CD4-positive, alpha-beta T cell treated with Interleukin-2 at 100 ng/mL for 4 hours (primary cell): ENCODE measurements around the gene CHST8.
"Not testable (repeated sequence)": the region's sequence is repeated elsewhere in the genome, so short reads cannot be mapped to it uniquely, and the experiment has no call there.

Source experiments
- DNase-seq: peaks from one replicate; pipeline ENCODE4 v3.0.0-alpha.2; 2020; ENCODE audit warnings: low spot score

Gene CHST8

DNA sequence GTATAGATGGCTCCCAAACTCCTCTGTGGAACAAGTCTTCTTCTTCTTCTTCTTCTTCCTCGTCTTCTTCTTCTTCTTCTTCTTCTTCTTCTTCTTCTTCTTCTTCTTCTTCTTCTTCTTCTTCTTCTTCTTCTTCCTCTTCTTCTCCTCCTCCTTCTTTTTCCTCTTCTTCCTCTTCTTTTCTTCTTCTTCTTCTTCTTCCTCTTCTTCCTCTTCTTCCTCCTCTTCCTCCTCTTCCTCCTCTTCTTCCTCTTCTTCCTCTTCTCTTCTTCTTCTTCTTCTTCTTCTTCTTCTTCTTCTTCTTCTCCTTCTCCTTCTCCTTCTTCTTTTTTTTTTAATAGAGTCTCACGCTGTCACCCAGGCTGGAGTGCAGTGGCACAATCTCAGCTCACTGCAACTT lies 3.4 kb upstream of the CHST8 start:
- DNase-seq, result not testable (repeated sequence)

DNA sequence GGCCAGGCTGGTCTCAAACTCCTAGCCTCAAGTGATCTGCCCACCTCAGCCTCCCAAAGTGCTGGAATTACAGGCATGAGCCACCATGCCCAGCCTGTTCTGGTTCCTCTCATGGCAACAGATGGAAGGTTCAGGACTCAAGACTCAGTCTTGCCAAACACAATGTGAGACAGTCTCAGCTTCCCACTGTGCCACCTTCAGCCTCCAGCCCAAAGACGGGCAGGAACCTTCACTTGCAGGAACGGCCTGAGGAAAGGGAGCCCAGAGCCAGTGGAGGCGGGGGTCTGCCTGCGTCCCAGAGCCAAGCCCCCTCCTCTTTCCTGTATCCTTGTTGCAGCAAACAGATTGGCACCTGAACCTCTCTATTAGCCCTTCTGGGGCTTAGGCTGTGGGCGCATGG lies 2.9 kb upstream of the CHST8 start:
- DNase-seq, result no peak

DNA sequence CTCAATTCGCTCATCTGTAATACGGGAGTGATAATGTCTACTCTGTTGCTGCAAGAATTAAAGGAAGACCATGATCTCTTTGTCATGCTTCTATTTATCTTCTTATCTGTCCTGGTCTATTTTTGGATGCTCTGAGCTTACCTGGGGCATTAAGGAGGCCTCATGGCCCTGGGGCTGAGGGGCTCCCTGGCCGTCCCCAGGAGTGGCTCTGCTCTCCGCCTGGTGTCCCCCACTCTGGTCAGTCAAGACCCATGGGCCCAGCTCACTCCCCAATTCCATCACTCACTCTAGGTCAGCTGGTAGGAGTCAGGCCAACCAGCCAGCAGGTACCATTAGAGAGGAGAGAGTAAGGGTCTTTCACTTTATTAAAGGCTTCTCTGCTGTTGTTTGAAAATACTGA lies 1.1 kb upstream of the CHST8 start:
- no peak for DNase-seq

DNA sequence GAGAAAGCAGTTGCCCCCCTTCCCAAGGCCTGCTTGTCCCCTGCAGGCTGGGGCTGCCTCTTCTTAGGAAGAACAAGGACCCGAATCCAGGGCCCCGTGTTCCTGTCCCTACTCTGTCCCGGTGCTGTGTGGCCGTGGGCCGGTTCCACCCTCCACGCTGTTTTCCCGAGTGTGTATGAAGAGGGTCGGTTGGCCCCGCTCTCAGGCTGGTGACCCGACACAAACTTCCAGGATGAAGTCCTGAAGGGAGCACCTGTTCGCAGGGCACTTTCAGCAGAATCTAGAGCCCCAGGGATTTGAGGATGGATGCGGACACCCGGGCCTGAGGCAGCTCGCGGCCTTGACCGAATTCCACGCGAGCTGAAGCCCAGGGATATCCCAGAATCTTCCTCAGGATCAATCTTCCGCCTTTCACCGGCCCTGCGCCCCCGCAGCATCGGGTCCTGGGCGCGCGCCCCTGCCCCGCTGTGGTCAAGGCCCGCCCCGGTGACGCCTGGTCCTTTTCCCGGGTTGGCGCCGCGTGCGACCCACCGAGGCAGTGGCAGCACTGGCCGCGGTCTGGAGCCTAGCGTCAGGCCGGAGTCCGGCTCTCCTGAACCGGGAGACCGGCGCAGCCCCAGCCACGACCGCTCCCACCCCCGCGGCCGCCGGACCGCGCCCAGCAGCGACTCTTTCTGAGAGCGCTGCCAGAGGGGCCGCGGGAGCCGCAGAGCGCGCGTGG lies 528 bp upstream of the CHST8 start:
- no peak for DNase-seq

DNA sequence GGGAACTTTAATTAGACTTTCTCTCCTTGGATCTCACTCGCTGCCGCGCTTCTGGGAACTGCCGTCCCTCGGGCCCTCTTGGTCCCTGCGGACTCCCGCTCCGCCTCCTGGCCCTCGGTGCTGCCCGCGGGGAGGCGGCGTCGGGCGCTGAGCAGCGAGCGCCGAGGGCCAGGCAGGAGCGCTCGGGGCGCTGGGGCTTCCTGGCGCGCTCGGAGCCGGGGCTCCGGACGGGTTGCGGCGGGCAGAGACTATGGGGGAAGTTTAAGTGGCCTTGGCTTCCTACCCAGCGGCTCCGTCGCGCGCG lies 704 bp downstream of the CHST8 start:
- no peak for DNase-seq

DNA sequence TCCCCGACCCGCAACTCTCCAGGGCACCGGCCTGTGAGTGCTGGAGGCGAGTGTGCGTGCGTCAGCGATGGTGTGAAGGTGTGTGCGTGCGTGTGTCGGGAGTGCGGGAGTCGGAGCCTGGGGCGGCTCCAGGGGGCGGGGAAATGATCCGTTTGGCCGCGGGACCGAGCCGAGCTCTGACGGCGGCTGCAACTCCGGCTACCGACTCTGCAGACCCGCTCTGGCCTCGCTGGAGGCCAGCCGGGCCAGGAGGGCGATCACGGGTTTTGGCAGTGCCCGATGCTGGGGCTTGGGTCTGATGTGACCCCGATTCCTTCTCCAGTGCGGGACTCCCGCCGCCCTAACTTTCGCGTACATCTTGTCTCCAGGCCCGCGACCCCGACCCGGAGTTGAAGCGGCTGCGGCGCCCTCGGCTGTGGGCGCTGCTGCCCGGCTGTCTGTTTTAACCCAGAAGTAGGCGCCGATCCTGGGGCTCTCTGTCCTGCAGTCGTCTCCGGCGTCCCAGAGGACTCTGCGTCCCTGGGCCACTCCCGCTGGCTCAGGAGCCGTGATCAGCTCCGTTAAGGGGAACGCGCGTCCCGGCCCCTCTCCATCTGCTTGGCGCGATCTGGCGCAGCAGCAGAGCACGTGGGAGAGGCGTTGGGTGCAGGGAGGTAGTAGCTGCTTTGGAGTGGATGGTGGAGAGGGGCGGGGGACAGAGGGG lies 1.2 kb downstream of the CHST8 start:
- no peak for DNase-seq

DNA sequence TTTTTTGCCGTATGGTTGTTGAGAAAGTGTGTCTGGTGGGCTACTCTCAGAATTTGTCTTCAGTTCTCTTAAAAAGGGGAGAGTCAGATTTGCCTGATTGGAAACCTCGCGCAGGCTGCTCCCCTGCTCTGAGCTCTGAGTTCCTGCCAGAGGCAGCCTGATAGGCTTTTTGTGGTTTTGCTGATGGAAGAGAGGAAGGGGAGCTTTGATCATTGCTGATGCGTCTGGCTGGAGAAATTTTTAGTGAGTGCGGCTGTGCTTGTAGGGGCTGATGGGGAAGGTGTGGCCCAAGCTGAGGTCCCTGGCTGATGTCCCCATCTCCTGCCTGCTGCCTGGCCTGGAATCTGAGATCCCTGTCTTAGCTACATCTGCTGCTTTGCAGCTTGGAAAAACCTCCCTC lies 2.8 kb downstream of the CHST8 start:
- DNase-seq, result no peak

DNA sequence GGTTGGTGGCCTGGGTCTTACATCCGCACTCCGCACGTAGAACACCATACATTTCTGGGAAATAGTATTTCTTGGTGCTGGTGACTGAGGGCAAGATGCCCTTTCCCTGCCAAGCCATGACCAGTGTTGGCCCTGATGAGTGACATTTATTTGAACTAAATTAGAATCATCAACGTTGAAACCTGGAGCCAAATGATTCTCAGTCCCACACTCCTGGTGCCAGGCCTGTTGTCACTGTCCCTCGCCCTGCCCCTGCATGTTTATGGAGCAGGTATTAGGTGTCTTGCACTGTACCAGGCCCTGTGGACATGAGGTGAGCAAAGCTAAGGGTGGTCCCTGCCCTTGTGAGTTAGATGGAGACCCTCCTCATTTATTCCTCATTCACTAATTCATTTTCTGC lies 5.8 kb downstream of the CHST8 start:
- DNase-seq, result no peak

DNA sequence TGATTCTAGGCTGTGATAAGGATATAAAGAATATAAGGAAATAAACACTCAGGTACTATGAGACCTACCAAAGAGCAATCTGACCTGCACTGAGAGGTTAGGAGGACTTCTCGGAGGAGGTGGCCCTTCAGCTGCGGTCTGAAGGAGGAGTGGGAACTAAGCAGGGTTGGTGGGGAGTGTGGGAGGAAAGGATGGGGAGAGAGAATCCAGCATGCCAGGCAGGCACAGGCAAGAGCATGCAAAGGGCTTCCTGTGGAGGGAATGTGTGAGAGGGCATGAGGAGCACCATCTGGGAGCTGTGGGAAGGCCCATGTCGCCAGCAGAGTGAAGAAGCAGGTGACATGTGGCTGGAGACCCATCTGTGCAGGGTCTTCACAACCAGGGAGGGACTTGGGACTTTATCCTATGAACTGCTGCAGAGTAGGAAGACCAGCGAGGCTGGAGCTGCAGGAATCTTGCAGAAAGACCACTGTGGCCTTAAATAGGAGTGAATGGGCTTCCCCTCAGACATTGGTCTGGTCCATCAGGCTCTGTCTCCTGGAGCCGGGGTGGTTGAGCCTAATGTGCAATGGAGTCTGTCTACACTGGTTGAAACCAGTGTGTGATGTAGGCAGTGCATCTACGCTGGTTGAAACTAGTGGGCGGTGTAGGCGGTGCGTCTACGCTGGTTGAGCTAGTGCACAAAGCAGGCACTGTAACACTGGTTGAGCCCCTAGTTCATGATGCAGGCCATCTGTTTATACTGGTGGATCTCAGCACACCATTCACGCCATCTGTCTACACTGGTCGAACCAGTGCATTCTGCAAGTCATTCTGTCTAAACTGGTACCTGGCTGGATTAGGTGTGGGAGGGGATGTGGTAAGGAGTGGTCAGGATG lies 6.4 kb downstream of the CHST8 start:
- DNase-seq, result no peak

DNA sequence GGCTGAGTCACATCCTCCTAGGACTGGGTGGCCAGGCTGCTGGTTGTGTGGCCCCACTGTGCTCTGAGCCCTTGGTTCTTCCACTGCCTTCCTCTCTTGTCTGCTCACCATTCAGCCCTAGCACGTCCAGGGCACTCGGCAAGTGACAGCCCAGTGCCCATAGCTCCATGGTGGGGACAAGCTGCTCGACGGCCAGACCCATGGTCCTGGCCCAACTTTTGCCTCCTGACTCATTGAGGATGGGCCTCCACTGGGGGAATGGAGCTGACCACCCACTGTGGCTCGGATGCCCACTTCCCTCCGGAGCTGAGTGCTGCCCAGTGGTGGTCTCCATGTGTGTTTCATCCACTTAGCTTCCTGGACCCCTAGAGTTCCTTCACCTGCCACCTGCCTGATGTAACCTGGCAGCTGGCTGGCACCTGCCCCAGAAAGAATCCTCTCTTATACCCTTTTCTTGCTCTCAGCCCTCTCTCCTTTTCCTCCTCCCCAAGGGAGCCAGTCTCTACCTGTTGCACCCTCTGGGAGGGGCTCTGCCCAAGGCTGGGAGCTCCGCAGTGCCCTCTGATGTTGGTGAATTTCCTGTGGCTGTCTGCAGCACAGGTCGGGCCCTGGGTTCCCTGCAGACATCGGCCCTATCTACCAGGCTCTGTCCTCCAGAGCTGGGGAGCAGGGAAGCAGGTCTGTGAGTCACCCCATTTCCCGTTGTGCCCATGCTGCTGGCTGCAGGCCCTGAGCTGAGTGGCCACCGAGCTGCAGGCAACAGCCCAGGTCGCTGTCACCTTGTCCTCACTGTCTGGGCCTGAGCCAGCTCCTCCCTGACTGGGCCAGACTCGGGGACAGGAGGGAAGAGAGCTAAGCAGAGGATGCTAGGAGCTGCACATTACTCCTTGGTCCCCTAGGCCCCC lies 7.4 kb downstream of the CHST8 start:
- DNase-seq, result no peak

DNA sequence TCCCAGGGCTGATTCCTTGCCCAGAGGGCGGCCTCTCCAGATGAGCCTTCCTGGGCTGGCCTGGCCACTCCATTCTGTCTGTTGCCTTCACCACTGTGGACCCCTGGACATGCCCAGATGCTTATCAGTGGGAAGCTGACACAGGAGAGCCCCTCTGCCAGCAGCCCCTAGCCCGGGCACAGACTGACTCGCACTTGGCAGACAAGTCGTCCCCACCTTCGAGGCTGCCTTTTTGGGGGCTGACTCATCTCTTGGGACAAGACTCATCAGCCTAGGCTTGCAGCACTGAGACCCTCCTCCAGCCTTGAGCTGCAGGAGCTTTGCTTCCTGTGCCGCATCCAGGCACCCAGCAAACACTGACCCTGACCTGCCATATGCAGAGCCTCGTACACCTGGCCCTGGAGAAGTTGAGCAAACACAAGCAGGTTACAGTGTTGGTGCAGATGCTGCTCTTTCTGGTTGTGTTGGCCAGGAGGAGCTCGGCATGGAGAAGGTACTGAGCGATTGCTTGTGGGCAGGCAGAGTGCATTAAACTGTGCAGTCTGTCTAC lies 8.1 kb downstream of the CHST8 start:
- DNase-seq, result no peak

DNA sequence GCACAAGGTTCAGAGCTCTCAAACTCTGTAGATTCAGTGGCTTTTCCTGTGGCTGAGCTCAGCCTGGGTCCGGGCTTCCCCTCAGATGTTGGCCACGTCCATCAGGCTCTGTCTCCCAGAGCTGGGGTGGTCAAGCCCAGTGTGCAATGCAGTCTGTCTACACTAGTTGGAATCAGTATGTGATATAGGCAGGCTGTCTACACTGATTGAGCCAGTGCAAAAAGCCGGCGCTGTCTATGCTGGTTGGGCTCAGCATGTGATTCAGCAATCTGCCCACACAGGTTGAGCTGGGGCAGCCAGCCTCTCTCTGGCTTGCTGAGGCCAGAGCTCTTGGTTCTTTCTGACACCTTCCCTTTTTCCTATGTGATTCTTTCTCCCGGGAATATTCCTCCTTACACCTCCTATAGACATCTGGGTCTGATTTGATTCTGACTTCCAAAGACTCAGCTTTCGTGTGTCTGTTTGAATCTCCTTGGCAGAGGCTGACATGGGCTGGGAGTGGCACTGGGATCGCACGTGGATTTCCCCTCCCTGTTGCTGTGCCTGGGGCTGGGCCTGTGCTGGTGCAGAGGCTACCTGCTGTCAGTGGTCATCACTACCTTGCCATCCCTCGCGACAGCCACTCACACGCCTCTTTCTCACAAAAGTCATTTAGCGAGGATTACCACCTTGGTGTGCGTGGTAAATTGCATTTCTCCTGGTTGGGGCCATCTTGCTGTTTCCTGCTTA lies 9.3 kb downstream of the CHST8 start:
- no peak for DNase-seq

DNA sequence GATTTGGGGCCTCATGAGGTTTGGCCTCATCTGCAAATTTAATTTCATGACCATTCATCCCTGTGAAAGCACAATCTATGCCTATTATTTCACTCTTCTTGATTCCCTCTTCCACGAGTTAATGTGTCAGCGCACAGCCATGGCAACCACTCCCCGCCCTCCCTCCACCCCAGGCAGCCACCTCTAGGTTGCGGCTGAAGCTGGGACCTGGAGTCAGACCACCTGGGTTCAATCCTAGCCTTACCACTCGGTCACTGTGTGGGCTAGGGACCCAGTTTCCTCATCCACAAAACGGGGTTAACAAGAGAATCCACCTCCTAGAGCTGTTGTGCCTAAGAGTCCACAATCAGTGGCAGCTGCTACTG lies 9.8 kb downstream of the CHST8 start:
- no peak for DNase-seq

DNA sequence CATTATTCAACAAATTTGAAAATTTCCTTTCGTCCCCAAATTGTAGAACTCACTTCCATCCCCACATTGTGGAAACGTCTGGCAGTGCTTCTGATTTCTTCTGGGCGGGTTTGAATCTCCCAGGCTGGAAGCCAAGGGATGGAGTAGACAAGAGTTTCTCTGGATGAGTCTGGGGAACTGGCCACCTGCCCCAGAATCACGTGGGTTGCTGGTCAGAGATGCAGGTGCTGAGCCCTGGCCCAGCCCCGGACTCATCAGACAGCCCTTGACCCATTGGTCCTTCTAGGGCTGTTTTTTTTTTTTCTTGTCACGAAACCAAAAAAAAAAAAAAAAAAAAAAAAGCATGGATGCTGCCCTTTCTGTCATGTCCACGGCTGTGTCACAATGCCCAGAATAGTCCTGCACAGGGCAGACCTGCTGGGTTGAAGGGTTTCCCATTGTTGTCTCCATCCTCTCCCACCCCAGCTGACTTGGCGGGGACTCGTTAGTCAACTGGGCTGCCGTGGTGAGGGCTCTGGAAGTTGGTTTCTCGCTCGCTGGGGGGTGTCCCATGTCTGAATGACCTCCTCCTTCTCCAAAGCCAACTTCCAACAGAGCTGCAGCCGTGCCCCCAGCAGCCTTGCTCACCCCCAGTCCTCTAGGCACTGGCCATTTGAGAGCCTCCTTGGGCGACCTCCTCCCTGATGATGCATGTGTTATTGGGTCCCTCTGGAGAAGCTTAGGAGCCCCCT lies 12.8 kb downstream of the CHST8 start:
- no peak for DNase-seq

DNA sequence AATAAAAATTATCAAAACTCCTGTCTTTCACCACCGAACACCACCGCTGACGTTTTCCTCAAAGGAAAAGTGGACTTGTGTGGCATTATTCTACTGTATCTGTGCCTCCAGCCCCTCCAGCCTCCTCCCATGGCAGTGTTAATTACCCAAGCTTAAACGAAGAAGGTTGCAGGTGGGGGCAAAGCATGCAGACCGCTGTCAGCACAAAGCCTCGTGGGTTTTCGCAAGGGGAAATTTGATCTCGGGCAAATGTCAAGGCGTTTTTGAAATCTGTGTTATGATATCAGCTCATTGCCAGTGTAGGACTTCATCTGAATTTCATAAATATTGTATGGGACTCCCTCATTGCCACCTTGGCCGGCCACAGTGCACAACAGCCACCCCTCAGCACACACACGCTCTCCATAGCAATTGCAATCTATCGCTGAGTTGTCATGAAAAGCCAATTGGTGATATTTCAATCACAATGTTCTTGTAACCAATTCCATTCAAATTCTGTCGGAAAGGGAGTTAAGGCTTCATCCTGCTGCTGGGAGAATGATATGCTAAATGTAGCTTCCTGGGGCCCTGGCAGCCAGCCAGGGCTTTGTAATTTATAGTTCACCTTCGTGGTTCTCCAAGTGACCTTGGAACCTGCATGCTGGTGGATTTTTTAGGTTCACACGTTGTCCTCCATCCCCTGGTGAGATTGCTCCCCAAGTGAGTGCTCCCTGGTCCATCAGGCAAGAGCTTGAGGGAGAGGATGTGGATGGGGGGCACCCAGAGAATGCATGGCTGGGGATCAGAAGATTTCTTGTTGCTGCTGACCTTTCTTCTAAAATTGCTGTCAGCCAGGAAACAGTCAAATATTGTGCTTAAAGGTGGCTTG lies 16.6 kb downstream of the CHST8 start:
- no peak for DNase-seq

DNA sequence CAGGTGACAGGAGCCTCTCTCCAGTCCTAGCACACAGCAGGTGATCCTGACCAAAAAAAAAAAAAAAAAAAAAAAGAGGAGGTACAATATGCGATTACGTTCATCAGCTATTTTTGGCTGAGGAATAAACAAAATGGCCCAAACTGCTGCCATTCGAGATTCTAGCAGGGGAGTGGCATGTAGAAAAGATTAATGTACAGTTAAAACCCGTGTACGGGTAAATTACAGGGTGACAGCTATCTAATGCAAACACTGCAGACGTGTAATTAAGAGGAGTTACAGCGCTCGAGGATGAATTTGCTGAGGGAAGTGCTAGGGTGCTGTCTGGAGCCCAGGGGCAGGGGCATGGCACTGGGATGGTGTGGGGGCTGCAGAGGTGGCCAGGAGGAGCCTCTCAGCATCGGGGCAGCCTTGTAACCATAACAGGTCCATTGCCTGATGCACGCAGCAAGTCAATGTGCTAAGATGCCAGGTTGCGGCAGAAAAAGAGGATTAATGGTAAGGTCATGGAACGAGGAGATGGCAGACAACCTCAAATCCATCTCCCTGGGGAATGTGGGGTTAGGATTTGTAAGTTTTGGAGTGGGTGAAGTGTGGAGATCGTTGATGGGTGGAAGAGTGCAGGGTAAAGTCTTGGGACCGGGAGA lies 17.4 kb downstream of the CHST8 start:
- no peak for DNase-seq

DNA sequence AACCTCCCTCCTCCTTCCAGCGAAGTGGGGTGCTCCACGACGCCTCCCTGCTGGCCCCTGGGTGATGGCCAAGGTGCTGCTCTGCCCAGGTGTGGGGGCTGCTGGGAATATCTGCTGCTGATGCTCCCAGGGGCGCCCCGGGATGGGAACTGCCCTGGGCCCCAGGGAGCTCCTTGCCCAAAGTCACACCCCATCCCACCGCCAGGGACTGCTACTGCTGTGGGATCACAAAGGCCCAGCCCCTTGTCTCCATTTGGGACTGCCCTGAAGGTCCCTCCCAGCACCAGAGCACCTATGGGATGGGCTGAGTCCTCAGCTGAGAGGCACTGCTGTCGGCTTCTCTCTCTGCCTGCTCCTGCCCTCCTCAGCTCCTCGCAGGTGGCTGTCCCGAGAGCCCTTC lies 19.0 kb downstream of the CHST8 start:
- no peak for DNase-seq

DNA sequence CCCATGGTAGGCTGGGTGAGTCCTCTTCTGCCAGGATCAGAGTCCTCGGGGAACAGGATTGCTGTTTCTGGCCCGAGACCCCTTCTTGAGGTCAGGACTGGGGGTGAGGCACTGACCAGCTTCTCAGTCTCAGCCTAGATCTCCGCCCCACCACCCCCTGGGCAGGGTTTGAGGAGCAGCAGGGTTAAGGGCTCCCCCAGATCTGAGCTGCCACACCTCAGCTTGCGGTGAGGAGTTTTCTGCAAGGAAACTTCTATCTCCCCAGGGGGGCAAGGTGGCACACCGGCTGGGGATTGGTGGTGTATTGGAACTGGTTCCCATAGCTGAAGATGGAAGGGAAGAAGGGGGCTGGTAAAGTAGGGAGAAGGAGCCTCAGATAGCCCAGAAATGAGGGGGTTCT lies 19.5 kb downstream of the CHST8 start:
- DNase-seq, result no peak

DNA sequence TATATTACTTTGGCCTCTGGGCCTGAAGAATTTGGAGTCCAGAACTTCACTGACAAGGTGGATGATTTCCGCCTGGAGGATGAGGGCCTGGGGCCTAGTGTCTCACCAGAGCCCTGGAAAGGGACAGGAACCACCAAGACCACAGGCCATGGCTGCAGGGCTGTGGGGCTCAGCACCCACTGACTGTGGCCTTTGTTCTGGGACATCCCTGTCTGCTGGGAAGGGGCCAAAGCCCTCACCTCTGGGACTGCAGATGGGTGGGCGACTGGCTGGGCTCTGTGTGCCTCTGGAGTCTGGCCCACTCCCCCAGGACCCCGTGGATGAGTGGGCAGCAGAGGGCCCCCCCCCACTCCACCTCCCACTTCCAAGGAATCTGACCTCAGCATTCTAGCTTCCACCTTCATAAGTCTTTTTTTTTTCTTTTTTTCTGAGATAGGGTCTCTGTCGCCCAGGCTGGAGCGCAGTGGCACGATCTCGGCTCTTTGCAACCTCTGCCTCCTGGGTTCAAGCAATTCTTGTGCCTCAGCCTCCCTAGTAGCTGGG lies 20.3 kb downstream of the CHST8 start:
- DNase-seq, result no peak
